Measurements from ENCODE around the gene AR.
"Not testable (repeated sequence)": the region's sequence is repeated elsewhere in the genome, so short reads cannot be mapped to it uniquely, and the experiment has no call there.

Gene AR

DNA sequence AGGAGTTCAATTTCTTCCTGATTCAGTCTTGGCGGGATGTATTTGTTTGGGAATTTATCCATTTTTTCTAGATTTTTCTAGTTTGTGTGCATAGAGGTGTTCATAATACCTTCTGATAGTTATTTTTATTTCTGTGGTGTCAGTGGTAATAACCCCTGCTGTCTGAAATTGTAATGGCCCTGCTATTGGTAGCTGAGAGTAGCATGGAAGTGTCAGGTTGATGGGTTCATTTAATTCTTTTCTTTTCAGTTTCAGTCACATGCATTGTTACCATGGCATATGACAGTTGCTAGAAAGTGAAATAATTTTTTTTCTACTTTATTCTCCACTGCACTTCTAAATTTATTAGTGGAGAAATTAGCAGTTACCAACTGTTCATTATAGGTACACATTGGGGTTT, 20.7 kb downstream of the AR start:
- no peak for DNase-seq

DNA sequence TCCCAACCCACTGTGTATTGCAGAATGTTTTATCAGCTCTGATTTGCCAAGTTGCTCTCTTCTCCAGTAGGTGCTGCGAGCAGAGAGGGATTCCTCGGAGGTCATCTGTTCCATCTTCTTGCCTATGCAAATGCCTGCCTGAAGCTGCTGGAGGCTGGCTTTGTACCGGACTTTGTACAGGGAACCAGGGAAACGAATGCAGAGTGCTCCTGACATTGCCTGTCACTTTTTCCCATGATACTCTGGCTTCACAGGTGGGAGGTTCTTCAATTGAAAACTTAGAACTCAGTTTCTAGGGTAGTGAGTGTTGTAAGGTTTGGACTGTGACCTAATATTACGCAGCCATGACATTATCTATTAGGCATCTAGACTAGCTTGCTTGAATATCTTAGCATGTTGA, 24.9 kb downstream of the AR start:
- DNase-seq: no peak

DNA sequence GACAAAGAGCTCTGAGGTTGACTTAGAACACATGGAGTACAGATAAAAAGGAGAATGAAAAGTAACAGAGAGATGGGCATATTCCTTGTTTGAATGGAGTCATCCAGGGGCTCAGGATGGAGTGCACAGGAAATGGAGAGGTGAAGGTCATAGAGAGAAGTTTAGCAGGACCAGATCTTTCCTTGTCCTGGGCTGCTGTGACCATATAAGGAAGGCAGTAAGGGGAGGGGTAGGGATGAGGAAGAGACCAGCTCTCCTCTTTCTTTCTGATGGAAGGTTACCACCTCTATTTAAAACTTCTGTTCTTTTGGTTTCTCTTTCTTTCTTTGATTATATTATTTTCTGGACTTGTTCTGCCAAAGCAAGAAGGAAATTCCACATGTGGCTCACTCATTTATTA, 27.0 kb downstream of the AR start:
- no peak for DNase-seq

DNA sequence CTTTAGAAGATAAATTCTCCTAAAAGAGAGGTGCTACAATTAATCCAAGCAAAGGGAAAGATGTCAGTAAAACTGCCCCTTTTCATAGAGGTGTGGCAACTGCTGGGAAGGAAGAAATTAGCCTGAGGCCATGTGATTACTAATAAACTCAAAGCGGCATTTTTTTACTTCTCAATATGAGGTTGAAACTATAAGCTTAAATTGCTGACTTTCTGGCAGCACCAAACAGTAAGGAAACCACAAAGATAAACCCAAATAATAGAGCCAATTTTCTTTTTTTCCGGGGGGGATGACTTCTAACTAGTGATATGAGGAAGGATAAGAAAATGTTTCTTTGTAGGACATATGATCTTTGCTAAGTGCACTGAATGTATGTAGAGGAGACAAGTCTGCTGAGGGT, 30.9 kb downstream of the AR start:
- no peak for DNase-seq

DNA sequence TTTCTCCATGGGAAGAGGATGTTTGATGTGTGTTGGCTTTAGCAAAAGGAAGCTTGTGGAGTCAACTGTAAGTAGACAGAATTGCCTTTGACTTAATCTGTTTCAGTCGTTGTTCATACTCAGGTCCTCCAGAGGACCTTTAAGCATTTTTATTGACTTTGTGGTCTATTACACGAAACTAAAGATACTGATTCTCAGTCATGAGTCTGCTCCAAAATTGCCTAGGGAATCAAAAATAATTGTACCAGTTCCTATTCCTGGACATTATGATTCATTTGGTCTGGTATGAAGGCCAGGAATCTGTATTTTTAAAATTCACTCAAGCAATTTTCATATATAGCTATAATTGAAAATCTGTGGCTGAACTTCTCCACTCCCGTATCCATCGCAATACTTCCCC, 38.6 kb downstream of the AR start:
- no peak for DNase-seq

DNA sequence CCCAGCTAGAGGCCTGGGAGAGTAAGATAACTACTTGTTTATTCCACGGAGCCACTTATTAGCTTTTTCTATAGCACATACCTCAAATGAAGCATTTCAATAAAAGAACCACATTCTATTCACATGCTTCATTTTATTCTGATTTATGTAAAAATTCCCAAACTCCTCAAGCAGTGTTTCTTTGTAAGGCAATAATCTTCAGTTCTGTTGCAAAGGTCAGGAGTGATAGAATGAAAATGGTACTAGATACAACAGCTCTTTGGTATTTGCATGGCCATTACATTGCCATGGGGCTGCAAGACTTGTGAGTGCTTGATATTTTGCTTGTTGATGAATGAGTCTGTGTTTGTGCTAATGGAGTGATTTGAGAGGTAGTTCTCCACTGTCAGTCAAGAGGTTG, 39.4 kb downstream of the AR start:
- DNase-seq: no peak

DNA sequence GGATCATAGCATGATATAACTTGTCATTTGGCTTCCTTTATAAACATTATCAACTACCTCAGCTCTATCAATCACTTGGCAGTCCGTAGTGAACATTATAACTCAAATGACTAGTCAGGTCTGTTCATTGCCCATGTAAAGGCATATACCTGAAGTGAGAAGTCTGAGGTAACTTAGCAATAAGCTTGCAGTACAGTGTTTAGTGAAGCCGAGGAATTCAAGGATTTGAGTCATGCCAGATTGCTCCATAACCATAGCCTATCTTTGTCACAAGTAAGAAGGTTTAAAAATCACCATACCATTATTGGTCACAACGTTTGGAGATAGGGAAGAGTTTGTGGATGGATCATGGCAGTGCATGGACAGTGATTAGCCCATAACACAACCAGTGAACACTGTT, 41.6 kb downstream of the AR start:
- no peak for DNase-seq

DNA sequence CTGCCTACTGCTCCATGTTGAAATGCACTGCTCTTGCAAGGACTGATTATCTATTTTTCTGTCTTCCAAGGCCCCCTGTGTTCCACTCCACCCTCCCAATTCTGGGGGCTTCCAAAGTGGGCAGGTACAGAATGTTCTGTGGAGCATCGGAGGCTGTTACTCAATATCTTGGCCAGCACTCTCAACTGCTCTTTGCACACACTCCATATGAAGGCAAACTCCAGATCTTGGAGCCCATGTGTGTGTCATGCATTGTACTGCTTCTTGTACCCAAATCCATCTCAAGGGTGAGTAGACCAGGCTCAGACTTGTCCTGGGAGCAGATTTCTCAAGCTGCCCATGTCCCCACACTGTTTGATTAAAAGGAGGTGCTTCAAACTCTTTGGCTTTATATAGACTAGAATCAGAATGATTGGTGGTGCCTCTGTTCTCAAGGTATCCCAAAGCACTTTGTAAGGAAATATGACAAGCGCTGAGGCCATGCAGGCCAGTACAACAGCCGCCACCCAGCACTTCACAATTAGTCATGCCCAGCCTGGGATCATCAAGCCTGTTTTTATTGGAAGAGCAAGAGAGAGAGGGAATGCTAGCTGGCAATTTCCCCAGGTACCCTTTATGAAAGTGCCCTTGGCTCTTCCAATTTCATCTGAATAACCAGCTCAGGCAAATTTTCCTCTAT, 44.3 kb downstream of the AR start:
- no peak for DNase-seq

DNA sequence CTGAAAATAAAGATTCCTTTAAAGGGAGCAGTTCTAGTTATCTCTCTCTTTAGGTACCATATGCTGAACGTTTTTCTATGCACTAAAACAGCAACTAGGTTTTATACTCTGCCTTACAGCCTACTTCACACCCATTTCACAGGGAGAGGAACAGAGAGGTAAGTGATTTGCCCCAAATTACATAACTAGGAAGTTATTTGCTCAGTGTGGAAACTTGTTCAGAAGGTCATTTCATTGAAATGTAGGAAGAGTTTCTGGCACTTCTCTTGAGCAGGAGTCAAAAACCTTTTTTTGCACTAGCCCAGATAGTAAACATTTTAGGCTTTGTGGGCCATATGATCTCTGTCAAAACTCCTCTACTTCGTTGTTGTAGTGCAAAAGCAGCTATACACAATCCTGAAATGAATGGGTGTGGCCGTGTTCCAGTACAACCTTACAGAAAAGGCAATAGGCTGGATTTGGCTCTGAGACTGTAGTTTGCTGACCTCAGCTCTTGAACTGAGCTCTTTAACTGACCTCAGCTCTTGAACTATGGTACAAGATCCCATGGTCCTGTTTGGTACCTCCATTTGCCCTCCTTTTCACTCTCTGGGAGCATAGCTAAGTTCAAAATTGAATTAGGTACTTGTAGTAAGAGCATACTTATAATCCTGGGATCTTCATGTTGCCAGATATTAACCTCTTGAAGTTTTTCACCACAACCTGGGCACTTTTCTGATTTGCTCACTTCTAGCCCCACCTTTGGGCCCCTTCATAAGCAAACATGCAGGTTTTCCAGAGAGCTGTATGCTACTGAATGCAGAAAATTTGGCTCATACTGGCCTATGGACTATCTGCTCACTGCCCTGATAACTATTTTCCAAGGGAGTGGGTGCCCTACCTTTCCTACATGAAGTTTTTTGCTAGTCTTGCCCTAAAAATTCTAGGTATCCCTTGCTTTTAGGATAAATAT, 53.3 kb downstream of the AR start:
- no peak for DNase-seq

DNA sequence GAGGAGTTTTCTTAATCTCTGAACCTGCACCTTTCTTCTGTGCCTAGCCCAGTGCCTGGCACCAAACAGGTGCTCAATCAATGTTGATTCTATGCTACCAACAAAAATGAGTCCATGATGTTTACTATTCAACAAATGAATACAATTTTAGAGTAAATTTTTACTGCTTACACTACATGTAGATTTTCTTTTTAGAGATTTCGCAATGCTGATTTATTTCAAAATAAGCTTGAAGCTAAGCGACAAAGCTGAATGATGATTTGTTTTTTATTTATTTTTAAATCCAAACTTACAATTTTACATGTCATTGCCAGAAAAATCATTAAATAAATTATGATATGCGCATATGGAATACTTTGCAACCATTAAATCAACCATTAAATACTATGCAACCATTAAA, 55.7 kb downstream of the AR start:
- DNase-seq: no peak

DNA sequence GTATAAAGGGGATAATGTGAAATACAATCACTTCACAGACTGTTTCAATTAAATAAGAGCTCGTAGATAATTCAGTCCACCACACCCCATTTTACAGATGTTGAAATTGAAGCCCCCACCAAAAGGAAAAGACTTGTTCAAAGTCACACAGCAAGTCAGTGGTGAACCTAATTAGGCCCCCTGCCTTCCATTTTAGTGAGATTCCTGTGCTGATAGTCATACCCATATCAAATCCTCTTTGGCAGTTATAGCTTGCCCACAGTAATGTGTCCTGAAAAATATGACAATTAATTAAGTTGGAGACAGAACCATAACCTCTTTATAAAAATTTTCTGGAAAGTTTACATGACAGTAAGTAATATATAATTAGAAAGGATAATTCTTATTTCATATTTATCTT, 58.0 kb downstream of the AR start:
- no peak for DNase-seq

DNA sequence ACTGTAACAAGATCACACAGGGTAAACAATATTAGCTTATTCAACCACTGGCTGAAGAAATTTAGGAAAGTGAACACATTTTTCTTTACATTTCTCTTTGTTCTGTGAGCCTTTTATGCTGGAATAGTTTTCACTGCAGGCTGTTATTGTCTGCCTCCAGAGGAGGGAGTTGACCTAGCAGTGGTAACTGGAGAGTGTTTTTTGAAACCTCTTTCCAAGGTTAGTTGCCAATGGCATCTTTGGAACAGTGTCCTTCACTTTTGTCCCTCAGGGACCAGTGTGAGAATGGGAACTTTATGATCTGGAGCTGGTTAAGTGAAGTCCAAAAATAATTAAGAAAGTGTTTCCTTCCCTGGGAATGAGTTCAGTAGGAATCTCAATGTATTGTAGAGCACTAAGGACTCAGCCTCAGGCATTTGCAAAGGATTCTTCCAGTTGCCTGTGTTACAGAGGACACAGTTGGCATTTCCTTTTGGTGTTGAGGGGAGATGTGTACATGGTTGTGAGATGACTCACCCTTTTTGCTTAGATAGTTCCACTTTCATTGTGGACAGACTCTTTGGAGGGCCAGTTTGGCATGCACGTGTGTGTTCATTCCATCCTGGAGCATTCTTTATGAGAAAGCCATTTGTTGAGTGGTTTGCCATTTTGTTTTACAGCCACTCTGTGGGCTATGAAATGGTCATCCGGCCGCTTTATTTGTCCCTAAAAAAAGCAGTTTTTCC, 61.3 kb downstream of the AR start:
- DNase-seq: no peak

DNA sequence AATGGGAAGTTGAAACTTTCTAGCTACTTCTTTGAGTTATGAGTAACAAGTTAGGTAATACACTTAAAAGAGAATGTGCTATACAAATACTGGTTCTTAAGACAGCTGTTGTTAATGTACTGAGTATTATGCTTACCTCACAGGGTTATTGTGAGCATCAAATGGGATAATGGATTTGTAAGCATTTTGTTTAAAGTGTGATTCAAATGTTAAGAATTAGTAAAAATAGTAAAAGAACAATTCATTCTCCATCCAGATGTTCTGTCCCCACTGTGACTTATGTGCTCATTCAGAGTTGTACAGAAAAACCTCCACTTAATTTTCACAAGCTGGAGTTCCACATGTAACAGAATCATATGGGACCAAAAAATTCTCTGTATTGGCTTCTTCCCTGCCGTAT, 63.6 kb downstream of the AR start:
- DNase-seq: no peak

DNA sequence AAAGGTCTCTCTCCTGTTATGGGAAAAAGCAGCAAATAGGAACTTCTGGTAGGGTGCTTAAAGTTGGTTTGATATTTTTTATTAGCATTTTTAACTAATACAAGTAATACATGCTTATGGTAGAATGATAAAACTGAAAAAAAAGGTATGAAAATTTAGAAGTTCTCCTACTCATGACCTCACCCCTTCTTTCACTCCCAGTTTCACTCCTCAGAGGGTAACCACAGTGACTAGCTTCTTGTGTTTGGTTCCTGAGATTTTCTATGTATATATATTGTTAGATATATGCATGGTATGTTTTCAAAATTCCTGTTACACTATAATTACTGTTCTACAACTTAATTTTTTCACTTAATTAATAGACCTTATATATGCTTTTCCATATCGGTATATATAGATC, 66.5 kb downstream of the AR start:
- no peak for DNase-seq

DNA sequence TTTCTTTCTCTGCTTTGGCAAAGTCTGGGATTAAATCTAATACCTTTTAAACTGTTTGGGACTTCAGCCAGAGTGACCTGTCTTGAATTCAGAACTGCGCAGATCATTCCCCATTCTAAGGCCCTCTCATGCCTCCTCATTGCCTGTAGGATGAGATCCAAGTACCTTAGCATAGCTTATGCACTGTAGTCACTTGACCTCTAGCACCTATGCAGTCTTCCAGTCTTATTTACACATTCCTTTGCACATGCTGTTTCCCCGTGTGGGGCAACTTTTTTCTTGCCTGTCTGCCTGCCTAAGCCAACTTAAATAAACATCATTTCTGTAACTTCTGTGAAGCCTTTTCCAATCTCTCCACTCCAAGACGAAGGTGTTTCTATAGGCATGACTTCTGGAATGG, 68.4 kb downstream of the AR start:
- no peak for DNase-seq

DNA sequence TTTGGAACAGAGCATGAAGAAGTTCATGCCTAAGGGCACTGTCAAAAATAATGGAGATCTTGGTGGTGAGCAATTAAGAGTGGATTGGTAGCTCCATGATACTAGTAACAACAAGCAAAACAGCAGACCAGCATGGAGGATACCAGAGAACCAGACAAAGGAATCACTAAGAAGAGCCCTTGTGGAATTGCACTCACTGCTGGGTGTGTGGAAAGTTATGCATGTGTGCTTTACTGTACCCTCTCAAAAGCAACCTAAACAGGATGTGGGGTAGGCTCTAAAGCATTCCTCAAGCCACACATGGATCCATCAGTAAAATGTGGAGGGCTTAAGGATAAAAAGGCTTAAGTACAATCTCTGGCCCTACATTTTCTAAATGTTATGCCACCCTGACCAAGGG, 69.5 kb downstream of the AR start:
- no peak for DNase-seq

DNA sequence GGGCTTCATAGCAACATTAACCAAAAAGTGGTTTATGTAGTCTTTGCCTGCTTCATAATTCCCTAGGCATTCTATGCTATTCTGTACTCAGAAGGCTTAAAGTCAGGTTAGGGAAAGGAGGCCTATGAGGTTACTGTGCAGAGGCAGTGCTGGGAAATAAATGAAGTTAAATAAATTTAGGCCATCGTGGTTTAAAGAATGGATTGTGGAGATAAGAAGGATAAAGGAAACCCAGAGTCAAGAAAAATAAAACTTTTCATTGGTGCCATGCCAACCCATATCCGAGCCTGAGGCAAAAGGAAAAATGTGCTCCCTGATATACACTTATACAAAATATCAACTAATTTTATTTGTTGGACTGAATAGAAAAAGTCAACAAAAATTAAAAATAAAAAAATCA, 70.2 kb downstream of the AR start:
- no peak for DNase-seq

DNA sequence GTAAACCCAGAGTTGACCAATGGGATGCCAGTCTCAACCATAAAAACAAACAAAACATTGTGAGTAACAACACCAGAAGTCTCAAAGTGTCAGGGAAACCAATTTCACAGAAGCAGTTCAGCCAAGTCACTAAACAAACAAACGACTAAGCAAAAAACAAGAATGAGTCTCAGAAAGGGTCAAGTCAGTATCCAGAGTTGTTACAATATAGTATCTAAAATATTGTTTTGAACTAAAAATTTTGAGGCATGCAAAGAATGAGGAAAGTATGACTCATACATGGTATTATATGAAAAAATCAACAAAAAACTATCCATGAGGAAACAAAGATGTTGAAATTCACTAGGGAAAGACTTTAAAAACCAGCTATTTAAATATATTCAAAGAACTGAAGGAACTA, 70.6 kb downstream of the AR start:
- DNase-seq: no peak

DNA sequence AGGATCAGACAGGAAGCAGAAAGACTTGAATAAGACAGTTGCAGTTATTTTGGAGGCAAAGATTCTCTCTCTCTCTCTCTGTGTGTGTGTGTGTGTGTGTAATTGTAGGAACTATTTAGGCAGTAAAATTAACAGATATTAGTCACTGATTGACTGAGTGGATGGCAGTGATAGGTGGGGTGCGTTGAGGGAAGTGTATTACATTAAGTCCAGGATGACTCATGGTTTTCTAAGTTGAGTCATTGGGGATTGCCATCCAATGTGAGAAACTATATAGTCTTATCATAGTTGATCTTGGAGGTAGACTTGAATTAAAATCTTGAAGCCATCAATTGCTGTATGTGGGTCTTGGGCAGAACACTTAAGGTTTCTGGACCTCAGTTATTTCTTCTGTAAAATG, 75.4 kb downstream of the AR start:
- no peak for DNase-seq

DNA sequence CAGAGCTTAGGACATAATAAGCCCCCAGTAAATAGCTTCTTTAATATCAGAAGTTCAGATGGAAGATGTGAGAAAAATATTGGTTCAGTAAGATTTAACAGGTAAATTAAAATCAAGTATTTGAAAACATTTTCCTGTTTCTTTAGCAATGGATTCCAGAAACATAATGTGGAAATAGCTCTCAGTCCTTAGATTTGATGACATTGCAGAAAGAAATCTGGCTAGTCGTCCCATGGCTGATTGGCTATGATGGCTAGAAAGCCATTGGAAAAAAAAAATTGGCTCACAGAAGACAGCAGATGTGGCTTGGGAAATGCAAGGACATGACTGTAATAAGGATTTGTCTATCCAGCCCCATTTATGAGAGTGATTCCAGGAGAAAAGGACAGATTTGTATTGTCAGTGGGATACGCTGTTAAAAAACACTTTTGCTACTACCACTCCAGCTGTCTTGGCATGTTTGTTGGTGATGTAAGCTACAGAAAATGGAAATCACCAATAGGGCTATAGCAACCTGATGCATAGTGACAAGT, 78.3 kb downstream of the AR start:
- no peak for DNase-seq

DNA sequence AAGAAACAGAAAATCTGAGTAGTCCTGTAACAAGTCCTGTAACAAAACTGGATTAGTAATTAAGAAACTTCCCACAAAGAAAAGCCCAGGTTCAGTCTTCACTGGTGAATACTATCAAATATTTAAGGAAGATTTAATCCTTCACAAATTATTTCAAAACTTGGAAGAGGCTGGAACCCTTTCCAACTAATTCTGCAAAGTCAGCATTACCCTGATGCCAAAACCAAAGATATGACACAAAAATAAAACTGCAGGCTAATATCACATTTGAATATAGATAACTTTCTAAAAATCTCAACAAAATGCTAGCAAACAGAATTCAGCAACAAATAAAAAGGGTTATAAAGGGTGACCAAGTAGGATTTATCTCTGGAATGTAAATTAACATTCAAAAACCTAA, 80.5 kb downstream of the AR start:
- DNase-seq: no peak

DNA sequence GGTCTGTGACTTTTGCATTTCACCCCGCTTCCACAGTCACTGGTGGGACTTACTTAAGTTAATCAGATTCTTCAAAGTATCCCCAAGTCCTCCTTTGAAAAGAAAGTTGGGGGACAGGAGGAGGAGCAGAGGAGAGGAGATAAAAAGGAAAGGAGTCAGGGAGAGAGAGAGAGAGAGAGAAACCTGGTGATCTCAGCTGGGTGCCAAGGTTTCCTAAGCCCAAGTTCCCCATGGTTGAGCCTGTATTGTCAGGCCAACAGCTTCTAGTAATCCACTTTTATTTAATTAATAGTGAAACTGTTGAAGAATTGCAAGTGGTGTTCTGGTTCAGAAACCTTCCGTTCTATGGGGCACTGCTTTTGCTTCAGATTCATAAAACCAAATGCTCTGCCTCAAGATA, 91.6 kb downstream of the AR start:
- DNase-seq: no peak

DNA sequence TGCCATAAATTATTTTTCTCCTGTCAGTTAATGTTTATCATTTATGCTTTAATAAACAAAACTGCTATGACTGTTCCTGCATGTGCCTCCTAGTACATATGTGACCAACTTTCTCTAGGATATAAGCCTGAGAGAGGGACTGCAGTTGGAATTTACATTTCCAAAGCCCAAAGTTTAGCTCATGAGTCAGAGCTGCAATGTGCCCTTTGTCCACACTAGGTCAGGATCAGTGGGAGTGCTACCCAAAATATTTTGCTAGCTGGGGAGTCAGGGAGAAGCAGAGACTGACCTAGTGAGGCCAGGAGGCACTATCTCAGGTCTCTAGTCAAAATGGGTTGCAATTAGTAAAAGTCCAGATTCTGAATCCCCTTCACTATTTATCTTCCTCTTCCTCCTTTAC, 92.7 kb downstream of the AR start:
- no peak for DNase-seq

DNA sequence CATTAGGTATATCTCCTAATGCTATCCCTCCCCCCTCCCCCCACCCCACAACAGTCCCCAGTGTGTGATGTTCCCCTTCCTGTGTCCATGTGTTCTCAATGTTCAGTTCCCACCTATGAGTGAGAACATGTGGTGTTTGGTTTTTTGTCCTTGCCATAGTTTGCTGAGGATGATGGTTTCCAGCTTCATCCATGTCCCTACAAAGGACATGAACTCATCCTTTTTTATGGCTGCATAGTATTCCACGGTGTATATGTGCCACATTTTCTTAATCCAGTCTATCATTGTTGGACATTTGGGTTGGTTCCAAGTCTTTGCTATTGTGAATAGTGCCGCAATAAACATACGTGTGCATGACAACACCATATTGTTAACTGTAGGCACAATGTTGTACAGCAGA, 93.5 kb downstream of the AR start:
- not testable (repeated sequence) for DNase-seq

All from NCI-H524 (cell line).